SK-N-SH (cell line): Measurements from ENCODE around the gene RBM47. TPM values are rescaled to one million over a fixed set of nuclear protein-coding genes. Genes with fewer than 3 reads are reported as not detected.
A peak's percentile ranks its signal among the peaks of the same experiment; 100 is the strongest.

ENCODE experiments used
- CTCF ChIA-PET: fragments of 300-600, 350-600 bp; formaldehyde crosslinking; extraction: SDS; loops from one replicate; lab custom pipeline; 2021; lab: Yijun Ruan, JAX
- POLR2A ChIA-PET: fragments of 350-600 bp; sonication (Branson Sonifier 250); formaldehyde crosslinking; extraction: SDS; loops from one replicate; lab custom pipeline; 2020; ENCODE audit warnings: antibody characterized with exemption, inconsistent platforms; lab: Yijun Ruan, JAX
- DNase-seq: peaks from one replicate; pipeline ENCODE4 v3.0.0; 2012
- H2AFZ ChIP-seq: fragments of 200-600 bp; sonication (generic); 2 replicates; pipeline ENCODE4 v1.8.1; 2016; ENCODE audit warnings: antibody characterized with exemption, mild to moderate bottlenecking, low read depth
- H3F3A ChIP-seq: fragments of 200-600 bp; sonication (generic); replicated peaks from 2 replicates; pipeline ENCODE3; 2016; ENCODE audit warnings: antibody characterized with exemption, mild to moderate bottlenecking; ENCODE audit not compliant: insufficient read depth
- H3K27ac ChIP-seq, 2 experiments: fragments of 200-500 bp in 1 of 2; fragments of 200-600 bp in 1 of 2; sonication (Bioruptor generic) in 1 of 2; sonication (generic), shearing (Covaris generic) in 1 of 2; 2 replicates each; pipeline versions ENCODE4 v1.5.1 to v1.6.1; 2014 to 2016; ENCODE audit warnings: low read depth in 2 of 2, inconsistent platforms in 1 of 2, low read length in 1 of 2, mild to moderate bottlenecking in 1 of 2, mixed read lengths in 1 of 2
- H3K27me3 ChIP-seq: fragments of 200-600 bp; sonication (generic), shearing (Covaris generic); 2 replicates; pipeline ENCODE4 v1.6.1; 2016; ENCODE audit warnings: mixed run types; ENCODE audit not compliant: insufficient read depth
- H3K36me3 ChIP-seq, 2 experiments: fragments of 200-500 bp in 1 of 2; fragments of 200-600 bp in 1 of 2; sonication (Bioruptor generic) in 1 of 2; sonication (generic) in 1 of 2; replicated peaks in 1 of 2; 2 replicates each; pipeline versions ENCODE3 to v1.5.1; 2014 to 2016; ENCODE audit warnings: low read length in 1 of 2, mild to moderate bottlenecking in 1 of 2; ENCODE audit not compliant: insufficient read depth in 2 of 2, control insufficient read depth in 1 of 2
- H3K4me1 ChIP-seq, 2 experiments: fragments of 200-500 bp in 1 of 2; fragments of 200-600 bp in 1 of 2; sonication (Bioruptor generic) in 1 of 2; sonication (generic), shearing (Covaris generic) in 1 of 2; 2 replicates each; pipeline versions ENCODE4 v1.5.1 to v1.6.1; 2014 to 2016; ENCODE audit warnings: low read depth in 1 of 2, low read length in 1 of 2, mixed run types in 1 of 2; ENCODE audit not compliant: insufficient read depth in 2 of 2, control insufficient read depth in 1 of 2
- H3K4me2 ChIP-seq: fragments of 200-600 bp; sonication (generic), shearing (Covaris generic); 2 replicates; pipeline ENCODE4 v1.6.1; 2017; ENCODE audit warnings: mixed run types
- H3K4me3 ChIP-seq, 2 experiments: fragments of 200-500 bp in 1 of 2; fragments of 200-600 bp in 1 of 2; sonication (Bioruptor generic) in 1 of 2; sonication (generic), shearing (Covaris generic) in 1 of 2; 2 replicates each; pipeline versions ENCODE4 v1.5.1 to v1.8.1; 2014 to 2016; ENCODE audit warnings: low read depth in 2 of 2, inconsistent platforms in 1 of 2, low read length in 1 of 2, mild to moderate bottlenecking in 1 of 2, mixed read lengths in 1 of 2, moderate library complexity in 1 of 2
- H3K79me2 ChIP-seq: fragments of 200-600 bp; sonication (generic); 2 replicates; pipeline ENCODE4 v1.8.1; 2017; ENCODE audit warnings: mild to moderate bottlenecking; ENCODE audit not compliant: insufficient read depth
- H3K9ac ChIP-seq: fragments of 200-600 bp; sonication (generic); 2 replicates; pipeline ENCODE4 v1.6.1; 2017; ENCODE audit warnings: mixed run types
- H3K9me2 ChIP-seq: fragments of 200-600 bp; sonication (generic); 2 replicates; pipeline ENCODE4 v1.6.1; 2017; ENCODE audit warnings: mixed run types
- H3K9me3 ChIP-seq: fragments of 200-600 bp; sonication (generic); 2 replicates; pipeline ENCODE4 v1.6.1; 2017; ENCODE audit warnings: mixed run types, mild to moderate bottlenecking, moderate library complexity
- H4K20me1 ChIP-seq: fragments of 200-600 bp; sonication (generic); 2 replicates; pipeline ENCODE4 v1.6.1; 2017; ENCODE audit warnings: mild to moderate bottlenecking, mixed run types; ENCODE audit not compliant: insufficient read depth
- EP300 ChIP-seq, 2 experiments: IDR thresholded peaks; 2 replicates each; pipeline versions ENCODE4 v1.4.0 to v1.6.1; 2012; ENCODE audit warnings: borderline replicate concordance in 1 of 2, low read depth in 1 of 2, low read length in 1 of 2
- FOXJ3 ChIP-seq: sonication (generic); formaldehyde crosslinking; IDR thresholded peaks from 2 replicates; pipeline ENCODE4 v1.5.1; 2020; ENCODE audit warnings: mild to moderate bottlenecking, missing genetic modification reagents
- GABPA ChIP-seq: IDR thresholded peaks from 2 replicates; pipeline ENCODE4 v1.4.0; 2012; ENCODE audit warnings: low read depth, mild to moderate bottlenecking
- IRF3 ChIP-seq: fragments of 150-350 bp; IDR thresholded peaks from 2 replicates; pipeline ENCODE4 v1.6.1; 2016; ENCODE audit warnings: mild to moderate bottlenecking, low read depth, low read length
- JUND ChIP-seq: IDR thresholded peaks from 2 replicates; pipeline ENCODE4 v1.4.0; 2012
- MEF2A ChIP-seq: IDR thresholded peaks from 2 replicates; pipeline ENCODE4 v1.4.0; 2012; ENCODE audit warnings: low read depth, borderline replicate concordance
- MXI1 ChIP-seq: IDR thresholded peaks from 2 replicates; pipeline ENCODE4 v1.6.1; 2012; ENCODE audit warnings: mild to moderate bottlenecking, low read depth, low read length, improper control_type of control experiment
- NFIC ChIP-seq: IDR thresholded peaks from 2 replicates; pipeline ENCODE4 v1.4.0; 2012; ENCODE audit warnings: borderline replicate concordance
- POLR2AphosphoS5 ChIP-seq: IDR thresholded peaks from 2 replicates; pipeline ENCODE4 v1.6.1; 2012; ENCODE audit warnings: low read depth, low read length
- RCOR1 ChIP-seq: fragments of 150-350 bp; IDR thresholded peaks from 2 replicates; pipeline ENCODE4 v1.6.1; 2017; ENCODE audit warnings: antibody characterized with exemption, low read length
- REST ChIP-seq: IDR thresholded peaks from 2 replicates; pipeline ENCODE4 v1.6.1; 2012; ENCODE audit warnings: mild to moderate bottlenecking, low read depth, low read length, moderate library complexity
- RXRA ChIP-seq: IDR thresholded peaks from 2 replicates; pipeline ENCODE4 v1.4.0; 2012; ENCODE audit warnings: low read depth, mild to moderate bottlenecking, borderline replicate concordance
- TAF1 ChIP-seq: IDR thresholded peaks from 2 replicates; pipeline ENCODE4 v1.6.1; 2012; ENCODE audit warnings: low read depth, mild to moderate bottlenecking, low read length, moderate library complexity, borderline replicate concordance
- WGBS: methylation state at CpG from one replicate; pipeline ENCODE4 v1.1.6; 2017; ENCODE audit warnings: low lambda C conversion rate; 5-methylcytosine and 5-hydroxymethylcytosine counted together
- polyA plus RNA-seq, 3 experiments: library from polyadenylated mRNA; depleted of rRNA; stranded (reverse); fragments of >200 nt; gene quantifications; 2 replicates each; pipeline ENCODE4 v1.2.3, GENCODE V29; 2012
- TF ChIP-seq, protein P1 (sequence below): IDR thresholded peaks from 2 replicates; pipeline ENCODE4; 2012
- TF ChIP-seq, protein P2 (sequence below): IDR thresholded peaks from 2 replicates; pipeline ENCODE4 v1.4.0; 2012; ENCODE audit warnings: low read depth, borderline replicate concordance
- TF ChIP-seq, protein P3 (sequence below): IDR thresholded peaks from 2 replicates; pipeline ENCODE4 v1.4.0; 2012; ENCODE audit warnings: low read depth, borderline replicate concordance

The RBM47 gene
- polyA plus RNA-seq, 1 of the 3 experiments (the other 2 are of a cell fraction): 6.8 TPM

- TF ChIP-seq NFIC (no peak), JUND (no peak), FOXJ3 (CRISPR knock-in tag) (no peak), POLR2AphosphoS5 (no peak), REST (no peak), MXI1 (no peak), MEF2A (no peak)
- TF ChIP-seq, protein P1, sequence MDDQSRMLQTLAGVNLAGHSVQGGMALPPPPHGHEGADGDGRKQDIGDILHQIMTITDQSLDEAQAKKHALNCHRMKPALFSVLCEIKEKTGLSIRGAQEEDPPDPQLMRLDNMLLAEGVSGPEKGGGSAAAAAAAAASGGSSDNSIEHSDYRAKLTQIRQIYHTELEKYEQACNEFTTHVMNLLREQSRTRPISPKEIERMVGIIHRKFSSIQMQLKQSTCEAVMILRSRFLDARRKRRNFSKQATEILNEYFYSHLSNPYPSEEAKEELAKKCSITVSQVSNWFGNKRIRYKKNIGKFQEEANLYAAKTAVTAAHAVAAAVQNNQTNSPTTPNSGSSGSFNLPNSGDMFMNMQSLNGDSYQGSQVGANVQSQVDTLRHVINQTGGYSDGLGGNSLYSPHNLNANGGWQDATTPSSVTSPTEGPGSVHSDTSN: no peak
- TF ChIP-seq, all 33 proteins: peak for 0
- Histone ChIP-seq H3K4me3 (no peak overlapping the region), H3K9me3 (no peaks in the 10 kb centered on the region), H3K4me1 (peaks cover 0 to 7% of the 10 kb centered on the region in 2 experiments; a peak in 1 of 4 replicates), H3F3A (peaks cover 33% of the 10 kb centered on the region), H3K9me2 (no peaks in the 10 kb centered on the region), H3K79me2 (0 out of 2 replicates have a peak, but pooled peaks cover 3% of the 10 kb centered on the region), H3K9ac (no peak overlapping the region), H4K20me1 (no peaks in the 10 kb centered on the region), H3K27ac (no peak overlapping the region), H3K27me3 (no peaks in the 10 kb centered on the region), H3K36me3 (no peaks in the 10 kb centered on the region), H3K4me2 (no peak overlapping the region), H2AFZ (0 out of 2 replicates have a peak overlapping the region, but pooled peaks have one; percentile 56)
- WGBS: 64% methylated on average over 6 of the region's 6 CpGs
- POLR2A ChIA-PET: no interaction called here
- CTCF ChIA-PET: interaction anchor here (1.0 kb wide), 1 partner anchor 19 kb away, joined by 3 read pairs; no protein-coding TSS in a partner anchor
- no peak for DNase-seq
Observed at GRCh38 chr4:40573593-40574311, 55.9 kb downstream of the RBM47 start.

DNA sequence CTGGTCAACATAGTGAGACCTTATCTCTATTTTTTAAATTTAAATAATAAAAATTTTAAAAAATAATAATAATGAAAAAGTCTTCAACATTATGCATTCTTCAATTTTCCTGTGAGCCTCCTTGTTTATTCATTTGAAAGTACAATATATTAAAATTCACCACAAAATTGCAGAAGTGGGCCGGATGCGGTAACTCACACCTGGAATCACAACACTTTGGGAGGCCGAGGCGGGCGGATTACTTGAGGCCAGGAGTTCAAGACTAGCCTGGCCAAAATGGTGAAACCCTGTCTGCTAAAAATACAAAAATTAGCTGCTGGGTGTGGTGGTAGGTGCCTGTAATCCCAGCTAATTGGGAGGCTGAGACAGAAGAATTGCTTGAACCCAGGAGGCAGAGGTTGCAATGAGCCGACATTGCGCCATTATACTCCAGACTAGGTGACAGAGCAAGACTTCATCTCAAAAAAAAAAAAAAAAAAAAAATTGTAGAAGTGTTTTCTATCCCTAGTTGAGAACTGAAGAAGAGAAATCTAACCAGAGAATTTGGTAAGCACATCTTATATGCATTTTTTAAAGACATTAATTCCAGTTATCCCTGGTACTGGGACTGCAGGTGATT lies 56.9 kb downstream of the RBM47 start:
- Histone ChIP-seq H3K9ac (no peak overlapping the region), H3K9me3 (no peaks in the 10 kb centered on the region), H3K4me2 (no peak overlapping the region), H3K27me3 (no peaks in the 10 kb centered on the region), H3K79me2 (no peaks in the 10 kb centered on the region), H3K4me3 (no peak overlapping the region), H3K27ac (no peak overlapping the region), H3K36me3 (no peaks in the 10 kb centered on the region), H3K9me2 (no peaks in the 10 kb centered on the region), H2AFZ (no peak overlapping the region), H3K4me1 (peaks cover 0 to 7% of the 10 kb centered on the region in 2 experiments; a peak in 1 of 4 replicates), H4K20me1 (no peaks in the 10 kb centered on the region), H3F3A (peaks cover 32% of the 10 kb centered on the region)
- ChIA-PET CTCF (no interaction called here), POLR2A (no interaction called here)
- 94% methylated on average over 7 of the region's 7 CpGs for WGBS
- TF ChIP-seq RXRA (no peak), FOXJ3 (CRISPR knock-in tag) (no peak), NFIC (no peak), RCOR1 (no peak), EP300 (IDR thresholded peaks at IDR 0.05; ENCODE audit: borderline replicate concordance in 1 of 2, low read depth in 1 of 2, low read length in 1 of 2) (no peak), IRF3 (no peak), TAF1 (no peak), GABPA (no peak)
- TF ChIP-seq, protein P2, sequence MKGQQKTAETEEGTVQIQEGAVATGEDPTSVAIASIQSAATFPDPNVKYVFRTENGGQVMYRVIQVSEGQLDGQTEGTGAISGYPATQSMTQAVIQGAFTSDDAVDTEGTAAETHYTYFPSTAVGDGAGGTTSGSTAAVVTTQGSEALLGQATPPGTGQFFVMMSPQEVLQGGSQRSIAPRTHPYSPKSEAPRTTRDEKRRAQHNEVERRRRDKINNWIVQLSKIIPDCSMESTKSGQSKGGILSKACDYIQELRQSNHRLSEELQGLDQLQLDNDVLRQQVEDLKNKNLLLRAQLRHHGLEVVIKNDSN: no peak
- TF ChIP-seq, protein P3, sequence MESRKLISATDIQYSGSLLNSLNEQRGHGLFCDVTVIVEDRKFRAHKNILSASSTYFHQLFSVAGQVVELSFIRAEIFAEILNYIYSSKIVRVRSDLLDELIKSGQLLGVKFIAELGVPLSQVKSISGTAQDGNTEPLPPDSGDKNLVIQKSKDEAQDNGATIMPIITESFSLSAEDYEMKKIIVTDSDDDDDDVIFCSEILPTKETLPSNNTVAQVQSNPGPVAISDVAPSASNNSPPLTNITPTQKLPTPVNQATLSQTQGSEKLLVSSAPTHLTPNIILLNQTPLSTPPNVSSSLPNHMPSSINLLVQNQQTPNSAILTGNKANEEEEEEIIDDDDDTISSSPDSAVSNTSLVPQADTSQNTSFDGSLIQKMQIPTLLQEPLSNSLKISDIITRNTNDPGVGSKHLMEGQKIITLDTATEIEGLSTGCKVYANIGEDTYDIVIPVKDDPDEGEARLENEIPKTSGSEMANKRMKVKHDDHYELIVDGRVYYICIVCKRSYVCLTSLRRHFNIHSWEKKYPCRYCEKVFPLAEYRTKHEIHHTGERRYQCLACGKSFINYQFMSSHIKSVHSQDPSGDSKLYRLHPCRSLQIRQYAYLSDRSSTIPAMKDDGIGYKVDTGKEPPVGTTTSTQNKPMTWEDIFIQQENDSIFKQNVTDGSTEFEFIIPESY: no peak
- DNase-seq: no peak
